Measurements from ENCODE around the gene MYD88.
"Not testable (repeated sequence)": the region's sequence is repeated elsewhere in the genome, so short reads cannot be mapped to it uniquely, and the experiment has no call there.

Gene MYD88

DNA sequence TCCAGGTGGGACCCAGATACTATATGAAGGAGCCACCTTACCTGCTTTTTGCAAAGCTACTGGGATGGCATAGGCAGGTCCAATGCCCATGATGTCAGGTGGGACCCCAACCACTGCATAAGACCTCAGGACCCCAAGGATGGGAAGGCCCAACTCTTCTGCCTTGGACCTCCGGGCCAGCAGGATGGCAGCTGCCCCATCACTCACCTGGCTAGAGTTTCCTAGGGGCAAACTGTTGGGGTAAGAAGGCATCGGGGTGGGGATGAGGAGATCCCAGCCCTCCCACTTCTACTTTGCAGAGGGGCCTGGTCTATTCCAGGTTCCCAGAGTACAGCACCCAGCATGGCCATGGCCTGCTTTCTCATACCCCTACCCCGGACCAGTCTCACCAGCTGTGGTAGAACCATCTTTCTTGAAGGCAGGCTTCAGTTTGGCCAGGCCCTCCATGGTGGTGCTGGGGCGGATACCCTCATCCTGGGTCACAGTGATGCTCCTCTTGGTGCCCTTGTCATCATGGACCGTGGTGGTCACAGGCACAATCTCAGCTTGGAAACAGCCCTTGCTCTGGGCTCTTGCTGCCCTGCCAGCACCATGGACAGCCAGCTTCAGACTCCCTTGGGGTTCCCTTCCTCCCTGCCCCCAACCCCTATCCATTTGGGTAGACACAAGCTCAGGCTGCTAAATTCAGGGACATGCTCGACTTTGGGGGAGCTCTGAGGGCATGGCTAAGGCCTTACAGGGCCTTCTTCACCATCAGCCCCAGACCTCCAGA lies 12.2 kb upstream of the MYD88 start:
- no peak for DNase-seq (ENCODE audit: low spot score)

DNA sequence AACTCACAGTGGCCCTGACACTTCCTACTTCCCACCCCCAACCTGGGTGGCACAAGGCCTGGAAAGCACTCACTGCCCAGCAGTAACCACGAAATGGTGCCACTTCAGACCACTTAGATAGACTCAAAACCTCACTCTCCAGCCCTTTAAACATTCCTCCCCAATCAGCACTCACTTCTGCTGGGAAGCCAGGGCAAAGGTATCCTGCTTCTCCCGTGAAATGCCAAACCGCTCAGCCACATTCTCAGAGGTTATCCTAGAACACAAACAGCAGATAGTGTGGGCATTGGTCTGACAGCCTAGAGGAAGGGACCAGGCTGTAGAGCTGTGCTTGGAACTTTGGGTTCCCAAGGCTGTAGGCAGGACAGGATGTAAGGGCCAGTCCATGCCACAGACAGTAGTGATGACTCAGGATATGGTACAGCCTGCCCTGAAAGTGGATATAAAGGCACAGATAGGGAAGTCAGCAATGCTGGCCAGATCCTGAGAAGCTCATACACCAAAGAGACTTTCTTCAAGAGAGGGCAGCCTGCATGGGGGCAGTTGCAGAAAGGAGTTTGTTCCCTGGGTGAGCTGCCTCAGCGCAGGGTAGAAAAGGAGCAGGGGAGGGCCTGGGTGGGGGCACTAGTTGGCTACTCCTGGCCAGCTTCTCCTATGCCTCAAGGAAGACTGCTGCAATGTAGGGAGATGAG lies 10.7 kb upstream of the MYD88 start:
- no peak for DNase-seq (ENCODE audit: low spot score)

DNA sequence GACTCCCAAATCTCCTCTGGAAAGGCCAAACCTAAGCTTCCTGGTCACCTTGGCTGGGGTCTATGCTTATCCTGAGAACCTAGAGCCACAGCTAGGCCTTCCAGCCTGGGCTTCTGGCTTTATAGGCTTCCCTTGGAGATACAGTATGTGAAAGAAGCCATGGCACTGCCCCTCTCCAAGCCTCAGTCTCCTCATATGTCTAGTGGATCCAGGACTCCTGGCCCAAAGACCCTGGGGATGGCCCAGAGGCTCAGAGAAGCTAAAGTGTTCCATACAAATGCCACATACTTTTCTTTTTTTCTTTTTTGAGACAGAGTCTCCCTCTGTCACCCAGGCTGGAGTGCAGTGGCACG lies 10.2 kb upstream of the MYD88 start:
- no peak for DNase-seq (ENCODE audit: low spot score)

DNA sequence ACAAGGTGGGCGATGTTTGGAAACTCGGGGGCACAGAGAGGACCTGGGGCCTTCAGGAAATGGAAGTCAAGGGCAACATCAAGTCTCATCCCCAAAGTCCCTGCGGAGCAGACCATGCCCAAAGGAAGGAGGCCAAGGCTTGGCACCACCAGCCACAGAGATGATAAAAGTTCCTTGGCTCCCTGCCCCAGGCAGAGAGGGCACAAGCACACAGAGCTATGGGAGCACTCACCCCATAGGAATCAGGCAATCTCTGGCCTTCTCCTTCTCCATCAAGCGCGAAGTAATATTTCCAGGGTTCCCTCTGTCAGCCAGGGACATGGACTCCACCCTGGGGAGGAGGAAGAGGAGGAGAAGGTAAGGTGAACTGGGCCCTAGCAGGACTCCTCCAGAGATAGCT lies 9.4 kb upstream of the MYD88 start:
- no peak for DNase-seq (ENCODE audit: low spot score)

DNA sequence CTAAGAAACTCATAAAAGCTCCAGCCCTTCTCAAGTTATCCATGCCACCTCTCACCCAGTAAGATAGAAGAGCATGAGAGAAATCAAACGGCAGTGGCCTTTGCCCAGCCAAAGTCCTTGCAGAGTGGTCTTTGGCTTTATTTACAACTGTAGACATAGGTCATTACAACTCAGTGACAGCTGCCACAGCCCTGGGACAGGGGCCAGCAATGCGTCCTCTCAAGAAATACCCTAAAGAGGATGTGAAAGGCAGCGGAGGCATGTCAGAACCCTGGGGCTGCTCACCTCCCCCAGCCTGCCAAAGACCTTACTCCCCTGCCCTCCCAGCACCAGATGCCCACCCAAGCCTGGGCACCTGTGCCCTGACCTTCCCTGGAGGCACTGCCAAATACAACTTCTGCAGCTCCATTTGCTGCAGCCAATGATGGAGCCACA lies 7.8 kb upstream of the MYD88 start:
- no peak for DNase-seq (ENCODE audit: low spot score)

DNA sequence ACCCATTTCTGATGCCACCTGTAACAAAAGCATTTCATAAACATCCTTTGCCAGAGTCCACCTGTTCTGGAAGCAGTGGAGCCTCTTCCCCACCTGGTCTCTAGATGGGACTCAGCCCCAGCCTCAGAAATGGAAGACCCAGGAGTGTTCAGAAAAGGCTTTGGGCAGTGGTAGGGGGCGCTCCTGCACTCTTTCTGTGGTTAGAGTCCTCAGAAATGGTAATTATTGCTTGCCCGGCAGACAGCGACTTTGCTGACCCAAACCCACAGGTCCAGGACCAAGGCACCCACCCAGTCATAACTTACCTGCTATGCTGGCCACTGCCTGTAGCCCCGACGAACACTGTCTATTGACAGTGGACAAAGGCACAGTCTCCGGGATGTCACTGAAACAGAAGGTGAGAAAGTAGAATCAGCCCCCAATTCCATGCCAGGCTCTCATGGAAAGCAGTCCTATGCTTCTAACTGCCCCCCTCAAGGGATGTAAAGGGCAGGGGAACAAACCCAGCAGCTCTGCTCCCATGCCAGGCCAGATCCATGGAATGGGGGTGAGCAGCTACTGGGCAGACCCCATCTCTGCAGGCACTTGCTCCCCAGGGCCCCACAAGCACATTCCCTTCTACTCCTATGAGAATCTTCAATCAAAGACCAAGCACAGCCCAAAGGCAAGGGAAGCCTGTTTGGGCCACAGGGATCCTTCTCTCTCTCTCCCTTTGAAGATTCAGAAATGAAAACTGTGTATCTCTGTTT lies 6.7 kb upstream of the MYD88 start:
- no peak for DNase-seq (ENCODE audit: low spot score)

DNA sequence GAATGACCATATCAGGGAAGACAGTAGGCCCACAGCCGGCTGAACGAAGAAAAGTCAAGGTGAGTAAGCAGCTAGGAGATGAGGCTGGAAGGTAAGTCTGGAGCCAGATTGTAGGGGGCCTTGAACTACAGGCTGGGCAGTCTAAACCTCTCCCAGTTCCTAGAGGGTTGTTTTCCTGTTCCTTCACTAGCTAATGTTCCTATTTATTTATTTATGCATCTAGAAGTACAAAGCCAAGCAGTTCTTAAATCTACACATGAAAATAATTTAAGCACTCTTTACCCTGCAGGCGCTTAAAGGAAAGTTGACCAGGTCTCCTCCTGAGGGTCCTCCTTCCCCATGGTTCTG lies 5.3 kb upstream of the MYD88 start:
- no peak for DNase-seq (ENCODE audit: low spot score)

DNA sequence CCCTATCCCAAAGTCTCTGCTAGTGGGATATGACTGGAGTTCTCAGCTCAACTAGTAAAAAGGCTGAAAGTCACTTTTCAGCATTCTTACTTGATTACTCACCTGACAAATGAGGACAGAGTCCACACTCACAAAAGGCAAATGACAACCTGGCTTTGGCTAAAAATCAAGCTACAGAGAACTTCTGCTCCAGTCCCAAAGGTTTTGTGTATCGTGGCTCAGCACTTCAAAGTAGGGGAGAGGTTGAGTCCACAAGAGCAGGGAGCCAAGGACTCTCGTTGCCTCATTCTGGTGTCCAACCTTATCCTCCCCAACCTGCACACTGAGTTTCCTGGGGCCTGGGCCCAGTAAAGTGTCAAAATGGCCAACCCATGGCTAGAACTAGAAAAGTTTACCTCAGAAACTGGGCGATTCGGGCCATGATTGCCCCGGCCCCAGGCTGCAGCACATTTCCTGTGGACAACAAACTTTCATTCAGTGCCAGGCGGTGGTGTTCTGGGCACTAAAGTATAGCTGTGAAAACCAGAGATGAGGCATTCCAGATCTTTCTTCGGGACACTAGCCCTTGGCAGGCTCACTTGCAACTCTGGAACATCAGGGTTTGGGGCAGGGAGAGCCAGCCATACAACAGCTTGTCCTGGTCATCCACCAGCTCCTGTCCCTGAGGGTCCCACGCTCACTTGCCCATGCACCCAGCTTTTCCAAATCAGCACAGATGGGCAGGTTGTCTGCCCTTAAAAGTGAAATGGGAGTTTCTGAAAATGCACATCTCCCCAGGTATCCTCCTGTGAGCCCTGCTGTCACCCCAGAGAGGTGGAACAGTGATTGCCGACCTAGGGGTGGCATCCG lies 4.7 kb upstream of the MYD88 start:
- no peak for DNase-seq (ENCODE audit: low spot score)

DNA sequence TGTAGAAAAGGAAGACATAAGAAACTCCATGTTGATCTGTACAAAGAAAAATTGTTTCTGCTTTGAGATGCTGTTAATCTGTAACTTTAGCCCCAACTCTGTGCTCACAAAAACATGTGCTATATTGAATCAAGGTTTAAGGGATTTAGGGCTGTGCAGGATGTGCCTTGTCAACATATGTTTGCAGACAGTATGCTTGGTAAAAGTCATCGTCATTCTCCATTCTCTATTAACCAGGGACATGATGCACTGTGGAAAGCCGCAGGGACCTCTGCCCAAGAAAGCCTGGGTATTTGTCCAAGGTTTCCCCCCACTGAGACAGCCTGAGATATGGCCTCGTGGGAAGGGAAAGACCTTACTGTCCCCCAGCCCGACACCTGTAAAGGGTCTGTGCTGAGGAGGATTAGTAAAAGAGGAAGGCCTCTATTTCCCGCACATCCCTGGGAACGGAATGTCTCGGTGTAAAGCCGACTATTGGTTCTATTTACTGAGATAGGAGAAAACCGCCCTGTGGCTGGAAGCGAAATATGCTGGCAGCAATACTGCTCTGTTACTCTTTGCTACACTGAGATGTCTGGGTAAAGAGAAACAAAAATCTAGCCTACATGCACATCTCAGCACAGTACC lies 3.8 kb upstream of the MYD88 start:
- not testable (repeated sequence) for DNase-seq (ENCODE audit: low spot score)

DNA sequence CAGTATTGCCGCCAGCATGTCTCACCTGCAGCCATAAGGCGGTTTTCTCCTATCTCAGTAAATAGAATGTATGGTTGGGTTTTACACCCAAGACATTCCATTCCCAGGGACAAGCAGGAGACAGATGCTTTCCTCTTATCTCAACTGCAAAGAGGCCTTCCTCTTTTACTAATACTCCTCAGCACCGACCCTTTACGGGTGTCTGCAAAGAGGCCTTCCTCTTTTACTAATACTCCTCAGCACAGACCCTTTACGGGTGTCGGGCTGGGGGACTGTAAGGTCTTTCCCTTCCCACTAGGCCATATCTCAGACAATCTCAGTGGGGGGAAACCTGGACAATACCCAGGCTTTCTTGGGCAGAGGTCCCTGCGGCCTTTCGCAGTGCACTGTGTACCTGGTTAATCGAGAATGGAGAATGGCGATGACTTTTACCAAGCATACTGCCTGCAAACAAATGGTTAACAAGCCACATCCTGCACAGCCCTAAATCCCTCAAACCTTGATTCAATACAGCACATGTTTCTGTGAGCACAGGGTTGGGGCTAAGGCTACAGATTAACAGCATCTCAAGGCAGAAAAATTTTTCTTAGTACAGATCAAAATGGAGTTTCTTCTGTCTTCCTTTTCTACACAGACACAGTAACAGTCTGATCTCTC lies 2.7 kb upstream of the MYD88 start:
- DNase-seq (ENCODE audit: low spot score) = not testable (repeated sequence)

DNA sequence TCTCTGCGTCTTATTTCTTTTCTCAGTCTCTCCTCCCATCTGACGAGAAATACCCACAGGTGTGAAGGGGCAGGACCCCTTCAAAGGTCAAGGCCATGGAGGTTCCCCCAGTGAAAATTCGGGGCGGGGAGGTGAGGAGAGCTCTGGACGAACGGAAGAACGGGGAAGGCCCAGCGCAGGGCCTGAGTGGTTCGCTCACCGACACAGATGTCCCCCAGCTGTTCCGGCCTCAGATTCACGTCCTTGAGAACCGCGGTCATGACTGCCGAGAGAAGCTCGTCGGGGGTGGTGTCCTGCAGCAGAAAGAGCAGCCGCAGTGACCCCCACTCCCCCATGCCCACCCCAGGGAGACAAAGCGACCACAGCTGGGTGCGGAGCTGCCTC lies 2.1 kb upstream of the MYD88 start:
- peak; percentile 54 for DNase-seq (ENCODE audit: low spot score)

DNA sequence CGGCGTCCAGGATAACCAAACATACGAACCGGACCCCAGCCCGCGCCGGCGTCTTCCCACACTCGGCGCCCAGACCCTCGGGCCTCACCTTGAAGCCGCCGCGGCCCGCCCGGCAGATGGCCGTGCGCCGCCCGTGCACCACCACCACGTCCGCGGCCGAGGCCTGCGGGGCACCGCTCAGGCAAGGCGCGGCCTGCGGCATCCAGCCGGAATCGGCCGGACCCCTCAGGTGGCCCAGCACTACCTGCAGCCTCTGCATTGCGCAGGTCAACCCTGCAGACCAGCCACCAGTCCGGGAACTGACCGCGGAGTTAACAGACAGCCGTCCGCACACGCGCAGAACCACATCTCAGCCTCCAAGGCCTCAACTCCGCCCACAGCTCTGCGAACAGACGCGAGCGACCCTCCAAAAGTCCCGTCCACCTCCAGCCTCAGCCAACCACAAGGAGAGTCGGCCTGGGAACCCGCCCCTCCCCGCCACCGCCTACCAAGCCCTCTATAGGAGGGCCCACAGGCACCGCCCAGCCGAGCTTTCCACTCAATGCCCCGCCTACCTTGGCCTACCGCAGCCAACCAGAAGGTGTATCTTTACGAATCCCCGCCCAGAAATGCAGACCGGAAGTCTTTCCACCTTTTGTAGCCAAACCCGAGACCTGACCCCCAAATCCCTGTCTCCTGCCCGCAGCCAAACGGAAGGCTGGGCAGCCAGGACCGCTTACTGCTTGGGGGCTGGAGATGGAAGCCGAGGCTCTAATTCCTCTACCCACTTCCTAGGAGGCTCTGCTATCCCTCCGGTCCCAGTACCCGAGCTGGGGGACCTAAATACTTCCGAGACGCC lies 1.5 kb upstream of the MYD88 start, which contains the start of gene ACAA1:
Gene ACAA1, minus strand, starts transcription at position 351 of the 838 bp plus-strand sequence. Its CDS starts 92 bp downstream, at position 259.
- peak; percentile 98 for DNase-seq (ENCODE audit: low spot score)

DNA sequence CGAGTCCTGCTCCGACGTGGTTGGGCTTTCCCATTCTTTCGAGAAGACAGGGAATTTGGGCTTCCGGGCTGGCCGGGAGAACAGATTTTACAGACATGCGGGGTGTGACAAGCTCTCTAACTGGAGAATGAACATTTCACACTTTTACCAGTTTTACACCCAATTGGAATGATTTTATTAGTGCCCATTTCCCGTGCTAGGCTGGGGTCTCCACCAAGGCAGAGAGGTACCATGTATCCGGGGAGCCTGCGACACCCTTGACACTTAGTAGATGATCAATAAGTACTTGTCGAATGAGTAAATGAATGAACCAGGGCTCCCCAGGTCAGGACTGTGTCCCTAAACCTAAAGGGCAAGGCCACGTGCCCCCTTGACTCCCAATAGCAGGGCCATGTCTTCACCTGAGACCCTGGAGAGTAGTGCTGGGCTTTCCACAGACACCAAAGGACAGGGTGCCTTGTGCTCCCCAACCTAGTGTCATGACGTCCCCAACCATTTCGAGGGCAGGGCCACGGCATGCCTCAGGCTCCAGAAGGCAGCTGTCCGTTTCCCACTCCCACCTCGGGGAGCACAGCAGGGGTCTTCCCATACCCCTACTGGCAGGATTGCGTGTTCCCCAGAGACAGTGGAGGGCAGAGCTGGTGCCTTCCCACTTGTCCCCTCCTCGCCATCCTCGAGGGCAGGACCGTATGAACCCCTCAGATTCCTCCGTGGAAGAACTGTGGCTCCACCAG lies 679 bp upstream of the MYD88 start:
- peak; percentile 74 for DNase-seq (ENCODE audit: low spot score)

DNA sequence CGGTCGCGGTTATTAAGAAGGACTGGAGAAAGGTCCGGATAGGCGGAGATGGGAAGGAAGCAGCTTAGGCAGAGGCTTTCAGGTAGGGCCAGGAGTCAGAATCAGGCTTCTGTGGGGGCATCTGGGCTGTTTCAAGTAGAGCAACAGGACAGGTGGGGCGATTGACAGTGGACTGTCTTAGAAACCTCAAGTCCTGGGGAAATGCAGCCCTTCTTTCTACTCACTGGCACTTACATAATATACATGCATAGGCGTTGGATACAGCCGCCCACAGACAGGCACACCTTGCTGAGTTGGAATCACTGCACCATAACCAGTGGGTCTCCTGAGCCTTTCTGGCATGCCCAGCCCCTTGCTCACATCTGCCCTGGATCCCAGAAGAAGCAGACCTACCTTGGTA lies 730 bp downstream of the MYD88 start:
- no peak for DNase-seq (ENCODE audit: low spot score)

DNA sequence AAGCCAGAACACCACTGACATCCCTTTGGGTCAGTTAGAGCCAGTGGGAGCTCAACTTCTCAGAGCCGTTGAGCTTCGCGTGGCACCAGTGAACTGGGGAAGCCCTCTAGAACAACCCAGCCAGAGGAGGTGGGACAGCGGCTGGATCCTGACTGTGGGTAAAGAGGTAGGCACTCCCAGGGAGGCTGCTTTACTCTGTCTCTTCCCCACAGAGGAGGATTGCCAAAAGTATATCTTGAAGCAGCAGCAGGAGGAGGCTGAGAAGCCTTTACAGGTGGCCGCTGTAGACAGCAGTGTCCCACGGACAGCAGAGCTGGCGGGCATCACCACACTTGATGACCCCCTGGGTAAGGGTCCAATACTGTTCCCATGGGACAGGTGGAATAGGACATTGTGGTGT lies 1.2 kb downstream of the MYD88 start:
- no peak for DNase-seq (ENCODE audit: low spot score)

DNA sequence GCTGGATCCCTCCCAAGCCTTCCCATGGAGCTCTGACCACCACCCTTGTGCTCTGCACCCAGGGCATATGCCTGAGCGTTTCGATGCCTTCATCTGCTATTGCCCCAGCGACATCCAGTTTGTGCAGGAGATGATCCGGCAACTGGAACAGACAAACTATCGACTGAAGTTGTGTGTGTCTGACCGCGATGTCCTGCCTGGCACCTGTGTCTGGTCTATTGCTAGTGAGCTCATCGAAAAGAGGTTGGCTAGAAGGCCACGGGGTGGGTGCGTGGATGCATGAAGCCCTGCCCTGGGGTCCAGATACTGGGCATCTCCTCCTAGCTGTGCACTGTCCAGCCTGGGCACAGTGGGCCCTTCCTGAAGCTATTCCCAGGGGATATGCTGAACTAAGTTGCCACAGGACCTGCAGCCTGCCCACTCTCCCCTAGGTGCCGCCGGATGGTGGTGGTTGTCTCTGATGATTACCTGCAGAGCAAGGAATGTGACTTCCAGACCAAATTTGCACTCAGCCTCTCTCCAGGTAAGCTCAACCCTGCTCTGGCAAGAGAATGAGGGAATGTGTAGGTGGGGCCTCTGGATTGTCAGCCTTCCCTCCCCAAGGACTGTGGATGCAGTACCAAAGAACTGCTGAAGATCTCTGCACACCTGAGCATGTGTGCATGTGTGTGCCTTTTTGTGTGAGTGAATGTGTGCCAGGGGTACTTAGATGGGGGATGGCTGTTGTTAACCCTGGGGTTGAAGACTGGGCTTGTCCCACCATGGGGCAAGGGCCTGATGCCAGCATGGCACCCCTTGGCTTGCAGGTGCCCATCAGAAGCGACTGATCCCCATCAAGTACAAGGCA lies 2.1 kb downstream of the MYD88 start:
- DNase-seq (ENCODE audit: low spot score) = no peak

DNA sequence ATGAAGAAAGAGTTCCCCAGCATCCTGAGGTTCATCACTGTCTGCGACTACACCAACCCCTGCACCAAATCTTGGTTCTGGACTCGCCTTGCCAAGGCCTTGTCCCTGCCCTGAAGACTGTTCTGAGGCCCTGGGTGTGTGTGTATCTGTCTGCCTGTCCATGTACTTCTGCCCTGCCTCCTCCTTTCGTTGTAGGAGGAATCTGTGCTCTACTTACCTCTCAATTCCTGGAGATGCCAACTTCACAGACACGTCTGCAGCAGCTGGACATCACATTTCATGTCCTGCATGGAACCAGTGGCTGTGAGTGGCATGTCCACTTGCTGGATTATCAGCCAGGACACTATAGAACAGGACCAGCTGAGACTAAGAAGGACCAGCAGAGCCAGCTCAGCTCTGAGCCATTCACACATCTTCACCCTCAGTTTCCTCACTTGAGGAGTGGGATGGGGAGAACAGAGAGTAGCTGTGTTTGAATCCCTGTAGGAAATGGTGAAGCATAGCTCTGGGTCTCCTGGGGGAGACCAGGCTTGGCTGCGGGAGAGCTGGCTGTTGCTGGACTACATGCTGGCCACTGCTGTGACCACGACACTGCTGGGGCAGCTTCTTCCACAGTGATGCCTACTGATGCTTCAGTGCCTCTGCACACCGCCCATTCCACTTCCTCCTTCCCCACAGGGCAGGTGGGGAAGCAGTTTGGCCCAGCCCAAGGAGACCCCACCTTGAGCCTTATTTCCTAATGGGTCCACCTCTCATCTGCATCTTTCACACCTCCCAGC lies 2.9 kb downstream of the MYD88 start:
- DNase-seq (ENCODE audit: low spot score) = no peak

DNA sequence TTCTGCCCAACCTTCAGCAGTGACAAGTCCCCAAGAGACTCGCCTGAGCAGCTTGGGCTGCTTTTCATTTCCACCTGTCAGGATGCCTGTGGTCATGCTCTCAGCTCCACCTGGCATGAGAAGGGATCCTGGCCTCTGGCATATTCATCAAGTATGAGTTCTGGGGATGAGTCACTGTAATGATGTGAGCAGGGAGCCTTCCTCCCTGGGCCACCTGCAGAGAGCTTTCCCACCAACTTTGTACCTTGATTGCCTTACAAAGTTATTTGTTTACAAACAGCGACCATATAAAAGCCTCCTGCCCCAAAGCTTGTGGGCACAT lies 3.5 kb downstream of the MYD88 start:
- no peak for DNase-seq (ENCODE audit: low spot score)

Data from hepatic stellate cell (primary cell).